ENCODE measurements around the gene MCAM. TPM values are rescaled to one million over a fixed set of nuclear protein-coding genes. Genes with fewer than 3 reads are reported as not detected.

The MCAM gene
- total and polyA plus RNA-seq, 8 donors = 7.3 to 379 (median 70.4) TPM

GRCh38 chr11:119273721-119274120 is 43.2 kb downstream of the MCAM start:
- intact Hi-C loops (cut with DNase I; ENCODE audit: low total_unique reads) = no loop called here
- Histone ChIP-seq H3K4me3 (no peak overlapping the region), H3K27ac (no peak overlapping the region), H3K36me3 (peaks cover 17 to 71% (median 66%) of the 10 kb centered on the region in 4 donors), H3K4me1 (peaks cover 0 to 1% (median 0%) of the 10 kb centered on the region in 4 donors), H3K27me3 (no peaks in the 10 kb centered on the region), H3K9me3 (no peaks in the 10 kb centered on the region)
- TF ChIP-seq EP300 (IDR thresholded peaks at IDR 0.05) (no peak), CTCF (IDR thresholded peaks at IDR 0.05) (no peak), POLR2A (IDR thresholded peaks at IDR 0.05) (no peak), POLR2AphosphoS5 (IDR thresholded peaks at IDR 0.05) (no peak)
- WGBS, 5 donors = 91 to 99% (median 97%) methylated on average over 6 of the region's 6 CpGs
- DNase-seq = no peak

DNA sequence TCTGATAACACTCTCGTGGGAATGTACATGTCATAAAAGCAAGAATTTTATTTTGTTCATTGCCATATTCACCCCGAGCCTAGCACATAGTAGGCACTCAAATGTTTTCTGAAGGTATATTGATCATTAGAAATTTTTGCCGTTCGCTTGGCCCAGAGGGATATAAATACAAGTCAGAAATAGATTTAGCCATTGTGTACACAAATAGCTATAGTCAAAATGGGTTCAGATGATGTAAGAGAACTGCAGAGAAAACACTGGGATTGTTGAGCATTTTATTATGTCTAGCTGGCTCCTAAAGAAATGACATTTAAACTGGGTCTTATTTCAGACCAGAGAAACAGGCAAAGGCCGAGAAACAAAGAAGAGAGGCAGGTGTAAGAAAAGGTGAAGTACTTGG is 49.3 kb downstream of the MCAM start:
- Histone ChIP-seq H3K4me3 (no peak overlapping the region), H3K9me3 (no peaks in the 10 kb centered on the region), H3K27ac (no peak overlapping the region), H3K27me3 (no peaks in the 10 kb centered on the region), H3K36me3 (peaks cover 3 to 12% (median 8%) of the 10 kb centered on the region in 4 donors), H3K4me1 (peaks cover 0 to 29% (median 16%) of the 10 kb centered on the region in 4 donors)
- TF ChIP-seq POLR2A (IDR thresholded peaks at IDR 0.05) (no peak), EP300 (IDR thresholded peaks at IDR 0.05) (no peak), CTCF (IDR thresholded peaks at IDR 0.05) (no peak), POLR2AphosphoS5 (IDR thresholded peaks at IDR 0.05) (no peak)
- no peak for DNase-seq
- WGBS, 5 donors = 81 to 90% (median 84%) methylated on average over 5 of the region's 5 CpGs
- intact Hi-C loops (cut with DNase I; ENCODE audit: low total_unique reads) = no loop called here

GRCh38 chr11:119266517-119267255 is 50.2 kb downstream of the MCAM start:
- intact Hi-C loops (cut with DNase I; ENCODE audit: low total_unique reads) = no loop called here
- Histone ChIP-seq H3K9me3 (no peaks in the 10 kb centered on the region), H3K27me3 (no peaks in the 10 kb centered on the region), H3K27ac (no peak overlapping the region), H3K4me1 (peaks cover 0 to 33% (median 18%) of the 10 kb centered on the region in 4 donors), H3K4me3 (no peak overlapping the region), H3K36me3 (peaks cover 0 to 2% (median 0%) of the 10 kb centered on the region in 4 donors)
- TF ChIP-seq POLR2A (IDR thresholded peaks at IDR 0.05) (no peak), POLR2AphosphoS5 (IDR thresholded peaks at IDR 0.05) (no peak), EP300 (IDR thresholded peaks at IDR 0.05) (no peak), CTCF (IDR thresholded peaks at IDR 0.05) (no peak)
- DNase-seq = no peak
- WGBS, 5 donors = 79 to 84% (median 81%) methylated on average over 7 of the region's 7 CpGs

GRCh38 chr11:119266063-119266462 is 50.9 kb downstream of the MCAM start:
- no peak overlapping the region for H3K27ac ChIP-seq
- 79 to 89% (median 85%) methylated on average over 3 of the region's 3 CpGs for WGBS, 5 donors
- peaks cover 0 to 33% (median 18%) of the 10 kb centered on the region in 4 donors for H3K4me1 ChIP-seq
- TF ChIP-seq POLR2A (IDR thresholded peaks at IDR 0.05) = no peak
- no peak for TF ChIP-seq POLR2AphosphoS5 (IDR thresholded peaks at IDR 0.05)
- no peak for TF ChIP-seq CTCF (IDR thresholded peaks at IDR 0.05)
- TF ChIP-seq EP300 (IDR thresholded peaks at IDR 0.05) = no peak
- no peaks in the 10 kb centered on the region for H3K27me3 ChIP-seq
- DNase-seq = no peak
- intact Hi-C loops (cut with DNase I; ENCODE audit: low total_unique reads) = no loop called here
- no peaks in the 10 kb centered on the region for H3K9me3 ChIP-seq
- H3K4me3 ChIP-seq = no peak overlapping the region
- H3K36me3 ChIP-seq = no peaks in the 10 kb centered on the region
